HEK293T (cell line): Measurements from ENCODE around the gene BMP8B.
"Not testable (repeated sequence)": the region's sequence is repeated elsewhere in the genome, so short reads cannot be mapped to it uniquely, and the experiment has no call there.

ENCODE experiments used
- CTCF ChIA-PET: fragments of 350-600 bp; formaldehyde crosslinking; extraction: SDS; loops from one replicate; lab custom pipeline; 2021; ENCODE audit warnings: antibody characterized with exemption, inconsistent platforms; lab: Yijun Ruan, JAX
- POLR2A ChIA-PET: fragments of 350-600 bp; formaldehyde crosslinking; extraction: SDS; loops from one replicate; lab custom pipeline; 2020; ENCODE audit warnings: antibody characterized with exemption, inconsistent platforms; lab: Yijun Ruan, JAX
- DNase-seq: peaks from one replicate; pipeline ENCODE4 v3.0.0; 2012; ENCODE audit warnings: mixed read lengths; ENCODE audit errors: extremely low spot score
- BHLHE40 ChIP-seq: fragments of 450-650 bp; IDR thresholded peaks from 2 replicates; pipeline ENCODE4 v1.6.1; 2016; ENCODE audit warnings: mild to moderate bottlenecking, moderate library complexity, borderline replicate concordance
- CTBP1 ChIP-seq: fragments of 450-650 bp; IDR thresholded peaks from 2 replicates; pipeline ENCODE4 v1.6.1; 2016; ENCODE audit warnings: borderline replicate concordance
- ELF4 ChIP-seq: fragments of 450-650 bp; IDR thresholded peaks from 2 replicates; pipeline ENCODE4 v1.6.1; 2017; ENCODE audit warnings: antibody characterized with exemption
- FOXA1 ChIP-seq: fragments of 450-650 bp; IDR thresholded peaks from 2 replicates; pipeline ENCODE4 v1.6.1; 2016; ENCODE audit warnings: mild to moderate bottlenecking
- FOXK2 ChIP-seq: fragments of 450-650 bp; IDR thresholded peaks from 2 replicates; pipeline ENCODE4 v1.6.1; 2016; ENCODE audit warnings: mild to moderate bottlenecking
- FOXM1 ChIP-seq: fragments of 450-650 bp; IDR thresholded peaks from 2 replicates; pipeline ENCODE4 v1.6.1; 2017; ENCODE audit warnings: mild to moderate bottlenecking, borderline replicate concordance
- HDGF ChIP-seq: fragments of 450-650 bp; IDR thresholded peaks from 2 replicates; pipeline ENCODE4 v1.6.1; 2017; ENCODE audit warnings: antibody characterized with exemption, borderline replicate concordance
- L3MBTL2 ChIP-seq: fragments of 450-650 bp; conservative IDR thresholded peaks from 2 replicates; pipeline ENCODE4 v1.6.1; 2016; ENCODE audit warnings: mild to moderate bottlenecking
- LEF1 ChIP-seq: fragments of 450-650 bp; IDR thresholded peaks from 2 replicates; pipeline ENCODE4 v1.6.1; 2017; ENCODE audit warnings: mild to moderate bottlenecking, borderline replicate concordance
- PKNOX1 ChIP-seq: fragments of 450-650 bp; IDR thresholded peaks from 2 replicates; pipeline ENCODE4 v1.6.1; 2016
- SP1 ChIP-seq: fragments of 450-650 bp; IDR thresholded peaks from 2 replicates; pipeline ENCODE4 v1.6.1; 2017
- SUZ12 ChIP-seq: fragments of 450-650 bp; IDR thresholded peaks from 2 replicates; pipeline ENCODE4 v1.6.1; 2016; ENCODE audit warnings: mild to moderate bottlenecking
- TARDBP ChIP-seq: fragments of 450-650 bp; IDR thresholded peaks from 2 replicates; pipeline ENCODE4 v1.6.1; 2016
- ZNF384 ChIP-seq: fragments of 450-650 bp; IDR thresholded peaks from 2 replicates; pipeline ENCODE4 v1.6.1; 2016

BMP8B gene

GRCh38 chr1:39771022-39771532, 17.6 kb downstream of the BMP8B start, which contains the start of gene OXCT2:
Gene OXCT2 (minus strand): TSS chr1:39771348. CDS start chr1:39771255, 93 bp downstream.
- POLR2A ChIA-PET, CTCF ChIA-PET: not testable (repeated sequence)

GRCh38 chr1:39770100-39771021, 18.3 kb downstream of the BMP8B start:
- DNase-seq, CTCF ChIA-PET, POLR2A ChIA-PET: not testable (repeated sequence)

More at GRCh38 chr1:39771022-39771532, 17.6 kb downstream of the BMP8B start, which contains the start of gene OXCT2:
- not testable (repeated sequence) for DNase-seq

GRCh38 chr1:39769502-39769901, 19.2 kb downstream of the BMP8B start:
- CTCF ChIA-PET, DNase-seq, POLR2A ChIA-PET: not testable (repeated sequence)

DNA sequence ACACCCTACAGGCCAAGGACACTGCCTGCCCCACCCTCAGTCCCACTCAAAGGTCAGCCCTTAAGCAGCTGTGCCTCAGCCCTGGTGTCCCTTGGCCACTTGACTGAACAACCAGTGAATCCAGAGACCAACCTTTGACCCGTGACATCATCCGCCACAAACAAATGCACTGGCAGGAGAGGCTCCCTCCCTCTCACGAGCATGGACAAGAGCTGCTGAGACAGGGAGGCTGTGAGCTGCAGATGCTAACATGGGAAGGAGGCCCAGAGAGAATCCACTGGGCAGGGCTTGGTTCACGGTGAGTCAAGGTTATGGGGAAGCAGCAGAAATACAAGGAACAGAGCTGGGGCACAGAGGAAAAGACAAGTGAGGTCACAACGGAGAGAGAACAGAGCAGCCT, 22.2 kb downstream of the BMP8B start:
- CTCF ChIA-PET, POLR2A ChIA-PET, DNase-seq: not testable (repeated sequence)

GRCh38 chr1:39764512-39764911, 24.2 kb downstream of the BMP8B start:
- CTCF ChIA-PET, DNase-seq, POLR2A ChIA-PET: not testable (repeated sequence)

DNA sequence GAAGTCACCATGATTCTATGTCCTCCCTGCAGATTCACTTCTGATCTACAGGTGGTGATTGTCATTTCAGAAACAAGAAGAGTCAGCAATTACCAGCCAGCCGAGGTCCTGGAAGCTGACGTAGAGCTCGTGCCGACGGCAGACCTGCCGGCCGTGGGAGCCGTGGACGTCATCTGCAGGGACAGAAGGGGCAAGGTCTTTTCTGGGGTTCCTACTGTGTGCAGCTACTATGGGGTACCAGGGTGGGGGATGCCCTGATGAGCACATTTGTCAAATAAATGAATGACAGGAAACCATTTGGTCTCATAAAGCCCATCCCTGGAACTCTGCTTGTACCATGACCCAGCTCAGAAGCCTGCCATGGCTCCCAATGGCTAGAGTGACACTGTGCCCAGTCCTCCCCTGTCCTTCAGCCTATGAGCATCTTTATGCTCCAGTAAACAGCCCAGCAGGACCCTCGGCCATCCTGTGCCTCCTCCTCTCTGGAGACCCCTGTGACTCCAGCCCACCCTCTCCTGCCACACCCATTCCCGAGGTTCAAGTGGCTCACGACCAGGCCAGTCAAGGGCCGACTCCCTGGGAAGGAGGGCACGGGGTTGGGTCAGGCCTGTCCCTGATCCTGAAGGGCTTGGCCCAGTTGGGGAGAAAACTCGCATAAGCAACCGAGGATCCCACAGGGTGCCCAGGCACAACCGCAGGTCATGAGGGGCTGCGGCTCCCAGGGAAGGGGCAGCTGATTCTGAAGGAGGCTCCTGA, 24.9 kb downstream of the BMP8B start:
- POLR2A ChIA-PET, CTCF ChIA-PET, DNase-seq: not testable (repeated sequence)

DNA sequence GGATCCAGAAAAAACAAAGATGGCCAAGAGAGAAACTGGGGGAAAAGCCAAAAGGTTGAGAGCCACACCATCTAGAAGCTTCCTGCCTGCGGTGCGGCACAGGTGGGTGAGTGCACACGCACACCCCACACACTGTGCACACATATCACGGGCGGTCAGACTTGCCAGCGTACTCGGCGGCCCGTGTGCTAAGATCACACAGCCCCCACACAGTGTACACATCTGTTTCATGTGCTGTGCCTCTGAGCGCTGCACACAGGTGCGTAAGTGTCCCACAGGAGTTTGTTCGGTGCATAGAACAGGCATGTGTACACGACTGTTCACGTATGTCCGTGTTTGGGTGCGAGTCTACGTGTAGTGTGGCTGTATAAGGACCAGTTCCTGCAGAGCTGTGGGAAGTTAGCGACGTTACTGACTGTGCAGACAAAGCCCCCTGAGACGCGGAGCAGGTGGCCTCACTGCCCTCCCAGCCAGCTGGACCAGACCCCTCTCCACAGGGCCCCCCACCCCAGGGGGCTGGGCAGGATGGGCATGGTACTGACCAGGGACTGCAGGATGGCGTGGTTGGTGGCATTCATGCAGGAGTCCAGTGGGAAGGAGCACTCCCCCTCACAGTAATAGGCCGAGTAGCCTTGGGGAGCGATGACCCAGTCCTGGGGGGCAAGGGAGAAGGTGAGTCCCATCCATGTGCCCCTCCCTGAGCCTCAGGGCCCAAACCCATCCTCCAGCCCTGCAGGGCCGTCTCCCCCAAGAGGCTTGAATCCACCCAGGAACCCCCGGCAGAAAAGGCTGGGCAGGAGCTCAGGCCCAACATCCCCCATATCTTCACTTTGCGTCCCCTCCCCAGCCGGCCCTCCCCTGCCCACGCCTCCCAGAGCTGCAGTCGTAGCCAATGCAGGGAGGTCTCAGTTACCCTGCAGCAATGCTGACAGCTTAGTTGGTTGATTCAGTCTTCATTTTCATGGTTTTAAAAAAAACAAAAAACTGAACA, 25.8 kb downstream of the BMP8B start:
- CTCF ChIA-PET: no interaction called here
- TF ChIP-seq PKNOX1 (no peak), FOXK2 (no peak), FOXM1 (no peak), ZNF384 (no peak), BHLHE40 (no peak), LEF1 (no peak), FOXA1 (no peak), SUZ12 (no peak), ELF4 (no peak), L3MBTL2 (no peak), HDGF (no peak), SP1 (no peak)

GRCh38 chr1:39761557-39762260, 27.0 kb downstream of the BMP8B start:
- DNase-seq: no peak
- ChIA-PET POLR2A (no interaction called here), CTCF (no interaction called here)
- no peak for TF ChIP-seq PKNOX1
- TF ChIP-seq TARDBP: no peak
- no peak for TF ChIP-seq ELF4
- no peak for TF ChIP-seq LEF1
- no peak for TF ChIP-seq SUZ12
- no peak for TF ChIP-seq SP1
- TF ChIP-seq CTBP1: no peak
- no peak for TF ChIP-seq BHLHE40

More for the DNA sequence above, 25.8 kb downstream of the BMP8B start:
- no peak for DNase-seq
- POLR2A ChIA-PET: no interaction called here
